HG02885 (cell line): Measurements from ENCODE around the gene RACGAP1.

Source experiments
- ATAC-seq: cut with Tn5 transposase; IDR thresholded peaks from one replicate; pipeline ENCODE4 v1.9.1; 2021; ENCODE audit warnings: mild to moderate bottlenecking; ENCODE audit not compliant: unreplicated experiment, poor library complexity

Gene RACGAP1

GRCh38 chr12:49946497-49946896 is 78.8 kb downstream of the RACGAP1 start:
- ATAC-seq = no peak

- no peak for ATAC-seq
Observed at GRCh38 chr12:49946086-49946485, 79.2 kb downstream of the RACGAP1 start.

DNA sequence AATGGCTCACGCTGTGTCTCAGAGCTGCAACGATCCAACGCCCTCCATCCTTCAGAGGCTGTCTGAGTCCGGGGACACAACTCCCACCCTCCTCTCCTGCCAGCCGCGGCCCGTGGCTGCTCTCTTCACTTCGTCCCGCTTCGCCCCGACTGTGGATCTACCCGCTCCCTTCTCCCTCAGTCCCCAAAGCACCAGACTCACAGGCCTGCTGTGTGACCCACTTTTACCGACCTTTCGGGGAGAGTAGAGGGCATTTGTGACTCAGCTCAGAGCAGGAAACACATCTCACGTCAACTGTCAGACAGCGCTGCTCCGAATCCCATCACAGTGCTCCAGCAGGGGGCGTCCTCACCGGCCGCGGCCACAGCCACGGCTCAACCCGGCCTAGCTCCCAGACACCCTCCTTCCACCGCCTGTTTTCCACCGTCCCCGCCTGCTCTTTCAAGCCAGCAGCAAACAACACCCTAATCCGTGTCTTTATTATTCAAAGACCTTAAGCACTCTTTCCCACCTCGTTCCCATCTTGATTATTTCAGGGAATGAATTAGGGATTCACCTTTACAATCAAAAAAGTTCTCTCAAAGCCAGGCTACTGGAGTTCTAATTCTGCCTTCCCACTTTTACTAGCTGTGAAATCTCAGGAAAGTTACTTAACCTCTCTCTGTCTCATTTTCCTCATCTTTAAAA is 79.8 kb downstream of the RACGAP1 start:
- peak; percentile 82 for ATAC-seq

DNA sequence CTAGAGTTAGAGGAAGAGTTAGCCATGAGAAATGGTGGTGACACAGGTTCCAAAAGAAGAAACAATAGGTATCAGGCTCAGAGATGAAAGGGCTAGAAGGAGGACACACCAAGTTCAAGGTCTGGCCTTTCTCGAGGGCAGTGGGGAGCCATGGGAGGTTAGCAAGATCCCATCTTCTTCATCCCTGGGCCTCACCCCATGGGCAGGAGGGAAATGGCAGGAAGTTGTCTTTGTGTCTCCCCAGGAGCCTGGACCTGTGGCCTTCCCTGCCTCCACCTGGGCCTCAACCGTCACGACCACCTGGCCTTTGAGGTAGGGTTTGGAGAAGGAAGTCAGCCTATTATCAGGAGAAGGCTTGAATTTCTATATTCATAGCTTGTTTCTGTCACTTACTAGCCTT is 80.6 kb downstream of the RACGAP1 start:
- no peak for ATAC-seq

GRCh38 chr12:49944046-49944445 is 81.2 kb downstream of the RACGAP1 start:
- no peak for ATAC-seq

GRCh38 chr12:49943625-49943960 is 81.7 kb downstream of the RACGAP1 start:
- ATAC-seq = no peak

GRCh38 chr12:49942921-49943624 is 82.2 kb downstream of the RACGAP1 start:
- no peak for ATAC-seq

DNA sequence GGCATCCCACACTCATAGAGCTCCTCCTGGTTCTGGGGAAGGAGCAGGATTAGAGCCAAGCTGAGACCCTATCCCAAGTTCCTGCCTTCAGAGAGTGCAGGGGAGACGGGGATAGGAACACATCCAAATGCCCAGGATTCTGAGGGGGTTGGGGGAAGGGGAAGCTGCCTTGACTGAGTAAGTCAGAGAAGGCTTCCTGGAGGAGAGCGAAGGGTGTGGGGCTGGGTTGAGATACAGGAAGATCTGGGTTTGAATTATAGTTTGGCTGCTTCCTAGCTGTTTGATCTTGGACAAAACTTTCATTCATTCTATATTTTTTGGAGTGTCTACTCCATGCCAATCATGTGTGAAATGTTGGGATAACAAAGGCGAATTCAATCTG is 82.8 kb downstream of the RACGAP1 start:
- no peak for ATAC-seq

- ATAC-seq = no peak
Observed at GRCh38 chr12:49941556-49942511, 83.5 kb downstream of the RACGAP1 start.

DNA sequence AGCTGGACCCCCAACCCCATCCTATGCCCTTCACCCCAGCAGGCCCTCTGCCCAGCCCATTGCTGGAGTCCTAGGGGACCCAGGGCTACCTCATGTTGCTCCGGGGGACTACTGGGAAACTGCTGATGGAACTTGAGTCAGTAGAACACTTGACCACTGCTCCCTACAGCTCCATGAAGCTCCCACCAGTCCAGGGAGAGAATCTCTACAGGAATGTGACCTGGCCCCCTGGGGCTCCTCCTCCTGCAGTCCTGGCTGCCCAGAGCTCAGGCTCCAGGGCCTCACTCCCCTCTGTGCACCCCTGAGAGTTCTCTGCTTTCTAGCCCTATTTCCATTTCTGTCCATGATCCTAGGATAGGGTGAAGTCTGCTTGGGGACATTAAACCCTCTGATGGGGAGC is 85.6 kb downstream of the RACGAP1 start:
- no peak for ATAC-seq

GRCh38 chr12:49939307-49939706 is 86.0 kb downstream of the RACGAP1 start:
- ATAC-seq = no peak
